Activated CD4-positive, alpha-beta T cell treated with anti-CD3 and anti-CD28 coated beads for 36 hours (primary cell): ENCODE results near the gene RARB. TPM values are rescaled to one million over a fixed set of nuclear protein-coding genes. Genes with fewer than 3 reads are reported as not detected.

ENCODE experiments used
- ATAC-seq: fragments of 200-7000 bp; cut with Tn5 transposase; one replicate; pipeline ENCODE4 v1.10.0; 2021; ENCODE audit warnings: mild to moderate bottlenecking, moderate library complexity
- CTCF ChIA-PET: fragments of 350-600 bp; sonication (Branson Sonifier 250); formaldehyde crosslinking; loops from one replicate; lab custom pipeline; 2021; ENCODE audit warnings: antibody characterized with exemption; lab: Charles Lee
- POLR2A ChIA-PET: fragments of 350-600 bp; sonication (Branson Sonifier 250); formaldehyde crosslinking; loops from one replicate; lab custom pipeline; 2021; ENCODE audit warnings: antibody characterized with exemption, inconsistent platforms; lab: Charles Lee
- DNase-seq: peaks from one replicate; pipeline ENCODE4 v3.0.0-alpha.2; 2020
- H3K27ac Mint-ChIP-seq: one replicate; pipeline ENCODE4 v1.8.0; 2021; ENCODE audit warnings: mixed read lengths
- H3K27me3 Mint-ChIP-seq: one replicate; pipeline ENCODE4 v1.8.0; 2021; ENCODE audit warnings: mixed read lengths
- H3K36me3 Mint-ChIP-seq: one replicate; pipeline ENCODE4 v1.8.0; 2021; ENCODE audit warnings: low read depth, mixed read lengths
- H3K4me1 Mint-ChIP-seq: one replicate; pipeline ENCODE4 v1.8.0; 2021; ENCODE audit warnings: mixed read lengths
- H3K4me3 Mint-ChIP-seq: one replicate; pipeline ENCODE4 v1.8.0; 2021; ENCODE audit warnings: mild to moderate bottlenecking, moderate library complexity, mixed read lengths
- H3K9me3 Mint-ChIP-seq: one replicate; pipeline ENCODE4 v1.8.0; 2021; ENCODE audit warnings: low read depth, mixed read lengths
- intact Hi-C, 2 experiments: fragments of 100-400 bp; cut with DNase I in 1 of 2; cut with micrococcal nuclease in 1 of 2; formaldehyde crosslinking; loops; one replicate each; pipeline versions ENCODE4 v1.14.2 to v1.15.1; 2022 to 2024; cut with DNase I, micrococcal nuclease
- total RNA-seq, 2 experiments: library from RNA; stranded (reverse); gene quantifications; one replicate each; pipeline ENCODE4 v1.2.3, GENCODE V29; 2021

The RARB gene
- total RNA-seq, 2 experiments from 2014 or later: not detected

- intact Hi-C loops: no loop called here
- Mint-ChIP-seq H3K27me3 (peaks cover 15% of the 10 kb centered on the region), H3K9me3 (no peaks in the 10 kb centered on the region), H3K27ac (no peak overlapping the region), H3K36me3 (no peaks in the 10 kb centered on the region), H3K4me3 (no peak overlapping the region), H3K4me1 (peaks cover 1% of the 10 kb centered on the region)
- no peak for ATAC-seq
- DNase-seq: no peak
- POLR2A ChIA-PET: no interaction called here
- CTCF ChIA-PET: interaction anchor here (1.1 kb wide), 1 partner anchor 8 kb away, joined by 3 read pairs; no protein-coding TSS in a partner anchor
Measured at GRCh38 chr3:25433106-25433505, 5.0 kb downstream of the RARB start.

DNA sequence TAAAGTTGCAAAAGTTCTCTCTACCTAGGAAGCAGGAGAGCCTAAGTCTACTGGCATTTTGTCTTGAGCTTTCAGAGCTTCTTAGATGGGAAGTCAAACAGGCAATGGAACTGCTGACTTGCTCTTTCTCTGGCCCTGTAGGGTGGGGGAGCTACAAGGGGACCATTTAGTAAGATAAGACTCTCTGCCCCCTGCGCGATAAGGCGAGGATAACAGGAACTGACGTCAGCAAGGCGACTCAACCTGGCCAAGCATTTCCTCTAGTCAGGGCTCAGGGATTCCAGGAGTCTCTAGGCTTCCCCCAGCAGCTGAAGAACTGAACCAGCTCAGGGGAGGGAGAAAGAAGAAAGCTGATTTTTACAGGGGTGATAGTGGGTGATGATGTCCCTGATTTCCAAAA is 5.8 kb downstream of the RARB start:
- POLR2A ChIA-PET: no interaction called here
- ATAC-seq (no peak), DNase-seq (no peak)
- no peaks in the 10 kb centered on the region for H3K4me1 Mint-ChIP-seq
- no peaks in the 10 kb centered on the region for H3K9me3 Mint-ChIP-seq
- no peak overlapping the region for H3K4me3 Mint-ChIP-seq
- H3K27ac Mint-ChIP-seq: no peak overlapping the region
- intact Hi-C loops: no loop called here
- no peaks in the 10 kb centered on the region for H3K36me3 Mint-ChIP-seq
- H3K27me3 Mint-ChIP-seq: peaks cover 9% of the 10 kb centered on the region
- CTCF ChIA-PET: no interaction called here

DNA sequence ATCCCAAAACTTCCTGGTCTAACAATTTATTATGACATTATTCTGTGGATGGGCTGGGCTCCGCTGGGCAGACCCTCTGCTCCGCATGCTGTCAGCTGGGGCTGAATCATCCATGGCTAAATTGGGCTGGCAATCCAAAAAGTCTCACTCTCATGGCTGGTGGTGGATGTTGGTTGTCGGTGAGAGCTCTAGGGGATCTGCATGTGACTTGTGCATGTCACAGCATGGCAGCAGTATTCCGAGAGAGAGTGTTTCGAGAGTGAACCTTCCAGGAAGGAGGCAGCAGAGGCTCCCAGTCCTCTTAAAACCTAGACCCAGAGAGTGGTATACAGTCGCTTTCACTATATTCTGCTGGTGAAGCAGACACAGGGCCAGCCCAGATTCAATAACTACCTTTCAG is 9.9 kb downstream of the RARB start:
- H3K4me3 Mint-ChIP-seq: no peak overlapping the region
- no peaks in the 10 kb centered on the region for H3K9me3 Mint-ChIP-seq
- H3K27me3 Mint-ChIP-seq: peaks cover 2% of the 10 kb centered on the region
- POLR2A ChIA-PET: no interaction called here
- H3K4me1 Mint-ChIP-seq: no peaks in the 10 kb centered on the region
- intact Hi-C loops: no loop called here
- no peak overlapping the region for H3K27ac Mint-ChIP-seq
- H3K36me3 Mint-ChIP-seq: no peaks in the 10 kb centered on the region
- DNase-seq (no peak), ATAC-seq (no peak)
- CTCF ChIA-PET: interaction anchor here (0.5 kb wide), 1 partner anchor 58 kb away, joined by 3 read pairs; no protein-coding TSS in a partner anchor

DNA sequence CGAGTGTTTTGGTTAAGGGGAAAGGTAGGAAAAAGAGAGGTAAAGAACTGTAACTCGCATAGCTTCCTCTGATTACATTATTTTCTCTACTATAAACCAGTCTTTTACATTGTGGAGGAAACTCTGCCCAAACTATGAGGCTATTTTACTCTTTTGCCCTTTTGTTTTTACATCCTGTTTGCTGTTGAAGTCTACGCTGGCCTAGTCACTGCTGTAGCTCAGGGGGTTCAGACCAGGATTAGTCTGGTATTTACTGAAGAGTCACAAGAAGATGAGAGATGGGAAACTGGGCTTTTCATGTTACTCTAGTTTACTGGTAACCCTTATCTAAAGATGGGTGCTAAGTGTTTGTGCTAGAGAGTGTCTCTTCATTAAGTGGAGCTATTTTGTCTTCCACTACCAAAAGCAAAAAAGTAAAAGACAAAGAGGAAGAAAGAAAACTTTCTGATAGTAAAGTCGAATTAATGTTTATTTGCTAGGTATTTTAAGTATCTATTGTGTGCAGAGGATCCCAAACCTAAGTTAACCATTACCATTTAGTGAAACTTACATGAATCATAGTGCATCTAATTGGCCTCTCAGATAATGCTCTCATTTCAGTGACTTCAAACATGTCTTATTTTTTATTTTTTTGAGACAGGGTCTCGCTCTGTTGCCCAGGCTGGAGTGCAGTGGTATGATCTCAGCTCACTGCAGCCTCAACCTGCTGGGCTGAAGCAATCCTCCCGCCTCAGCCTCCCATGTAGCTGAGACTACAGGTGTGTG is 10.9 kb downstream of the RARB start:
- Mint-ChIP-seq H3K36me3 (no peaks in the 10 kb centered on the region), H3K4me1 (no peaks in the 10 kb centered on the region), H3K9me3 (no peaks in the 10 kb centered on the region), H3K4me3 (no peak overlapping the region), H3K27ac (no peak overlapping the region), H3K27me3 (no peaks in the 10 kb centered on the region)
- POLR2A ChIA-PET: no interaction called here
- DNase-seq (no peak), ATAC-seq (no peak)
- CTCF ChIA-PET: no interaction called here
- intact Hi-C loops: no loop called here

DNA sequence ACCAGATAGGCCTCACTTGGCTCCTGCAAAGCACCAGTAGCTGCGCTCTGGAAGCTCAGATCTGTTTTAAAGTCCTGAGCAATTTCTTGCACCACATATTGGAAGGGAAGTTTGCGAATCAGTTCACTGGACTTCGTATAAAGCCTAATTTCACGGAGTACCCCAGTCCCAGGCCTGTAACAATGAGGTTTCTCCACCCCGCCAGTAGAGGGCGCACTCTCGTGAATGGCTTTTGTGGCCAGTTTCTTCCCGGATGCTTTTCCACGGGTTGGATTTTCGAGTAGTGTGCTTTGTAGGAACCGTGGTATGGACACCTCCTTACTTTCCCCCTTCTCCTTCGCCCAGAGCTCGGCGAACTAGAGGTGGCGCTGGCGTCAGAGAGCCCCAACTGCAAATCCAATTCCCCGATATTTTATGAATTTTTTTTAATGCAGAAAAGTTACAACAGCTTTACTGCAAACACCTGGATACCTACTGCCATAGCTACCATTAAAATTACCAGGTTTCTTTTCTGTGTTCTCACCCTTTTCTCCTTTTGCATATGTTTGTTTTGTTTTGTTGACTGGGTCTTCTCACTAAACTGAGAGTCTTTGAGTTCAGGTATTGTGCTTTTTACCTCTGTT is 13.3 kb downstream of the RARB start:
- H3K36me3 Mint-ChIP-seq: no peaks in the 10 kb centered on the region
- no peaks in the 10 kb centered on the region for H3K9me3 Mint-ChIP-seq
- H3K27ac Mint-ChIP-seq: no peak overlapping the region
- CTCF ChIA-PET: interaction anchor here (0.6 to 1.5 kb wide), 5 partner anchors 9 to 94 kb away, joined by 3 read pairs; no protein-coding TSS in a partner anchor
- POLR2A ChIA-PET: no interaction called here
- ATAC-seq: no peak
- no peaks in the 10 kb centered on the region for H3K27me3 Mint-ChIP-seq
- intact Hi-C loops: no loop called here
- no peaks in the 10 kb centered on the region for H3K4me1 Mint-ChIP-seq
- DNase-seq: peak; percentile 49
- no peak overlapping the region for H3K4me3 Mint-ChIP-seq

DNA sequence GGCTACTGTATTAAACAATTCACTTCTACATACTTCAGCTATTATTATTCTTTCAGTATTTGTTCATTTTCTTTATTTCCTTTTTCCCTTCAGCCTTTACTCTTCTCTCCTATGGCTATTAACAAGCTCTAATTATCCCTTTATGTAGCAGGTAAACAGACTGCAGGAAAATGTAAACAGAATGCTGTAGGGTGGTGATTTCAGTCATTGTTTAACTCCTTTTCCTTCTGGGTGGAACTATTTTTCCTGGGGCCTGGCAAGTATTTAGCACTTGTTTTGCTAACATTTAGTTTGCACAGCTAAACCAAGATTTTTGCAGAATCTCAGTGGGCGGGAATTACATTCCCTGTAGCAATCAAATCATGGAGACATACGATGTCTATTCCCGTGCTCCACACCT is 14.4 kb downstream of the RARB start:
- CTCF ChIA-PET: interaction anchor here (0.6 to 1.5 kb wide), 2 partner anchors 28 to 30 kb away, joined by 3 read pairs; no protein-coding TSS in a partner anchor
- intact Hi-C loops: no loop called here
- Mint-ChIP-seq H3K4me3 (no peak overlapping the region), H3K27ac (no peak overlapping the region), H3K9me3 (no peaks in the 10 kb centered on the region), H3K27me3 (no peaks in the 10 kb centered on the region), H3K4me1 (no peaks in the 10 kb centered on the region), H3K36me3 (no peaks in the 10 kb centered on the region)
- DNase-seq (no peak), ATAC-seq (no peak)
- POLR2A ChIA-PET: no interaction called here

- no peaks in the 10 kb centered on the region for H3K36me3 Mint-ChIP-seq
- intact Hi-C loops: no loop called here
- ChIA-PET POLR2A (no interaction called here), CTCF (no interaction called here)
- ATAC-seq (no peak), DNase-seq (no peak)
- H3K27me3 Mint-ChIP-seq: no peaks in the 10 kb centered on the region
- H3K27ac Mint-ChIP-seq: no peak overlapping the region
- H3K4me3 Mint-ChIP-seq: no peak overlapping the region
- no peaks in the 10 kb centered on the region for H3K4me1 Mint-ChIP-seq
- H3K9me3 Mint-ChIP-seq: no peaks in the 10 kb centered on the region
Measured at GRCh38 chr3:25444273-25444672, 16.2 kb downstream of the RARB start.

DNA sequence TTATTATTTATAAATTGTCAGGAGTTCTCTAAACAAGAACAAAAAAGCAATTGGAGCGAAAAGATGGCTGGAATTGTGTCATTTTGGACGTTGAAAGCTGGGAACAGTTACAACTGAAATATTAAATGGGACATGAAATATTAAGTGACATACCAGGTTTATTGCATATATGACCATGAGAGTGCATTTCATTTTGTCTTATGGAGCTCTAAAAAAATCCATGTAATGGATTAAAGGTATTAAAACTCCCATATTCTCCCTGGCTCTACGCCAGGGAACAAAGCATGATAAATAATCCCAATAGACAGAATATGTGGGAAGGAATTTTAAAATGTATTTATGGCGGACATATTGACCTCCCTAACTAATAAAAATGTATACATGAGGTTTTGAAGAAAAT is 17.7 kb downstream of the RARB start:
- no peaks in the 10 kb centered on the region for H3K36me3 Mint-ChIP-seq
- no peaks in the 10 kb centered on the region for H3K27me3 Mint-ChIP-seq
- ATAC-seq (no peak), DNase-seq (no peak)
- ChIA-PET POLR2A (no interaction called here), CTCF (no interaction called here)
- H3K4me1 Mint-ChIP-seq: no peaks in the 10 kb centered on the region
- intact Hi-C loops: no loop called here
- H3K4me3 Mint-ChIP-seq: no peak overlapping the region
- no peak overlapping the region for H3K27ac Mint-ChIP-seq
- H3K9me3 Mint-ChIP-seq: no peaks in the 10 kb centered on the region

DNA sequence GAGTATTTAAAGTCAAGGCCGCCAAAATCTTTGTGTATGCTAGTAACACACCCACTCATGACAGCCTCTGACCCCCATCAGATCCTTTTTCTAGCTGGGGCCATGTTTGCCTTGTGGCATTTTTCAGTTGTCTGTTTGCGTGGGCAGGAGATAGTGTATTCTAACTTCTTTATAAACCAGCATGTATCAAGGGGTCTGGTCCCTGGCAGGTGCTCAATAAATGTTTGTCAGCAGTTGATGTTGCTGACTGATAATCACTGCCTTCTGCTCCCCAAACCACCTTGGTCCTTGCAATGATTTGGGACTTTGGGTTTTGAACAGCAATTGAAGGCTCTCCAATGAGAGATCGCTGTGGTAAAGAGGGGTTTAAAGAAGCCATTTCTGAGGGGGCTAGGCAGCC is 19.2 kb downstream of the RARB start:
- ChIA-PET POLR2A (no interaction called here), CTCF (no interaction called here)
- DNase-seq (no peak), ATAC-seq (no peak)
- intact Hi-C loops: no loop called here
- no peak overlapping the region for H3K4me3 Mint-ChIP-seq
- H3K9me3 Mint-ChIP-seq: no peaks in the 10 kb centered on the region
- no peaks in the 10 kb centered on the region for H3K36me3 Mint-ChIP-seq
- H3K27ac Mint-ChIP-seq: no peak overlapping the region
- H3K4me1 Mint-ChIP-seq: no peaks in the 10 kb centered on the region
- H3K27me3 Mint-ChIP-seq: peaks cover 1% of the 10 kb centered on the region

DNA sequence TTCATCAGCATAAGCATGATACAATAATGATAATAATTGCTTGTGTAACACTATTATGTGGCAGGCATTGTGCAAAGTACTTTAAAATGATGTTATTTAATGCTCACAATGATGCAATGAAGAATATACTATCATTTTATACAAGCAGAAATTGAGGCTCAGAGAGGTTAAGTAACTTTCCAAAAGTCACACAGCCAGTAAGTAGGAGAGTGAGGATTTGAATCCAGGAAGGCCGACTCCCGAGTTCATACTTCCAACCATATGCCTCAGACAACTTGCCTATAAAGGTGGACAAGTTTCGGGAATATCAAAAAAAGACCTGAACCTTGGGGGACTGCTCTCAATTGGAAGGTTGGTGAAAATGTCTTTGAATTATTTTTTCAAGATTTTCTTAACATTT is 19.9 kb downstream of the RARB start:
- Mint-ChIP-seq H3K27me3 (peaks cover 1% of the 10 kb centered on the region), H3K27ac (no peak overlapping the region), H3K9me3 (no peaks in the 10 kb centered on the region), H3K36me3 (no peaks in the 10 kb centered on the region), H3K4me1 (no peaks in the 10 kb centered on the region), H3K4me3 (no peak overlapping the region)
- CTCF ChIA-PET: interaction anchor here (0.6 kb wide), 1 partner anchor 179 kb away, joined by 3 read pairs; no protein-coding TSS in a partner anchor
- DNase-seq: no peak
- POLR2A ChIA-PET: no interaction called here
- intact Hi-C loops: no loop called here
- no peak for ATAC-seq

DNA sequence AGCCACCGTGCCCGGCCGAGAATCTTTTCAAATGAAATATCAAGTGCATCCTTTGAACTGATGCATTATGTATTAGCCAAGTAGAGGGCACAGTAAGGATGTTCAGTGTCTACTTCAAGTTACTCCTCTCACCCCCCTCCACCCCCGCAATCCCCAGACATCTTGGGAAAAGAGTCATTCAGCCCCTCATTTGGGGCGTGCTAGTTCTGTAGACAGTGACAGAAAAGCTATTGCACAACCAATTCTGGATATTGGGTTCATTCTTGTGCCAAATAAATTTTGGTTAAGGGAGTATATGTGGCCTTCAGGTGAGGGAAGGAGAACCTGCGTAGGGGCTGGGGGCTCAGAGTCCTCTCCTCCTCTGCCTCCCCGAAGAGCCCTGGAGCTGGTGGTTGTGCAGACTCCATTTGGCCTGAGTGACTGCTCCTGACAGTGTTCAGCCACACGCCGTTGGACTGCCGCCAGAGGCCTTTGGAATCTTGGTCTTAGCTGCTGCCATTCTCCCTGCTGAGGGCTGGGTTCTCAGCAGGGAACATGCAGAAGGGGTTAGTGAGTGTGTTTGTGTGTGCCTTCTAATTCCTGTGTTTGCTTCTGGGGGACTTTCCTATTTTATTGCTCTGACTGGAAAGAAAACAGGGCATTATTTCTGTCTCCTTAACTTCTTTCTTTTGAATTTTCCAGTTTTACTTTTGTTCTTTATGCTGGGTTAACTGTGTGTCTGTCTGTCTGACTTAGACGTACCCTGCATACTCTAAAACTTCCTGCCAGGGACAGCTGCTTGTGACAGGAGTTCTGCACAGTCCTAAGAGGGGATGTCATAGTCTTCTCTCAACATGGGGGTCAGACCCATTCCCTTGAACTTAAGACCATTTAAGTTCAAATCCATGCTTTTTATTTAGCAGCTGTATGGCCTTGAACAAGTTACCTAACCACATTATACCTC is 21.0 kb downstream of the RARB start:
- Mint-ChIP-seq H3K27me3 (peaks cover 1% of the 10 kb centered on the region), H3K9me3 (no peaks in the 10 kb centered on the region), H3K4me3 (no peak overlapping the region), H3K4me1 (no peaks in the 10 kb centered on the region), H3K36me3 (no peaks in the 10 kb centered on the region), H3K27ac (no peak overlapping the region)
- no peak for DNase-seq
- CTCF ChIA-PET: interaction anchor here (0.6 kb wide), 1 partner anchor 178 kb away, joined by 3 read pairs; no protein-coding TSS in a partner anchor
- no peak for ATAC-seq
- POLR2A ChIA-PET: no interaction called here
- intact Hi-C loops: no loop called here
